GM19328 (cell line): ENCODE data around the gene FRMD4A.

Experiments used
- ATAC-seq: cut with Tn5 transposase; IDR thresholded peaks from one replicate; pipeline ENCODE4 v1.9.1; 2021; ENCODE audit warnings: mild to moderate bottlenecking, moderate library complexity; ENCODE audit not compliant: unreplicated experiment

FRMD4A gene

DNA sequence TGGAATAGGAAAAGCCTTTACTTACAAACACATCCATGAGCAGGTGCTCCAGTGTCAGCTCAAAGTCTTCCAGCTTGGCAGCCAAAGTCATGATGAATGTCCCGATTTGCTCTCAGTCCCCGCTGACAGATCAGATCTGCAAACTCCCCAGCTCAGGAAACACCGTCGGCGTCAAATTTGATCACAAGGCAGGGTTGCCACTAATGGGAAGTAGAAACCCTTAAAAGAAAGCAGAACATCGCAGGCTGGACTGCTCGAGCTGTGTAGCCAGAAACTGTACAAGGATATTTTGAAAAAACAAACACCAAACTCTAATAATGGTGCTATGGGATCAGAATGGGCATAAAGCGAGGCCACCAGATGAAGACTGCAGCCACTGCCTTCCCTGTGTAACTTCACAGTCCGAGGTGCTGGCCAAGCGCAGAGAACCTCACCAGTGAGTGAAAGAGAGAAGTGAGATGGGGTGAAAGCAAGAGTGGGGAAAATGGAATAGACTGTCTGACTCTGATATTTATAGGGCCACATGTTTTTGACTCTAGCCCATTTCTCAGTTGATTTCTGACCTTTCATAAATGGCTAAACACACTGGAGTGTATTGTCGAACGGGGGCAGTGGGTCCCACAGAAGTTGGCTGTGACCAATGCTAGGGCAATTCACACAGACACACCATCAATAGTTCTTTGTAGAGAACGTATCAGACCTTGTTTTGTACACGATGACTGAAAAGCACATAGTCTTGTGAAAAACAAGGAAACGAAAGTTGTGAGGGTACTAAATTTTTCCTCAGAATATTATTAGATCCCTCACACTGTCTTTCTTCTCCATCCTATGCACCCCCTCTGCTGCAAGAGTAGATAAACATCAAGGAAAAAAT is 306.2 kb downstream of the FRMD4A start:
- no peak for ATAC-seq

- no peak for ATAC-seq
Measured at GRCh38 chr10:14023673-14024328, 306.9 kb downstream of the FRMD4A start.

DNA sequence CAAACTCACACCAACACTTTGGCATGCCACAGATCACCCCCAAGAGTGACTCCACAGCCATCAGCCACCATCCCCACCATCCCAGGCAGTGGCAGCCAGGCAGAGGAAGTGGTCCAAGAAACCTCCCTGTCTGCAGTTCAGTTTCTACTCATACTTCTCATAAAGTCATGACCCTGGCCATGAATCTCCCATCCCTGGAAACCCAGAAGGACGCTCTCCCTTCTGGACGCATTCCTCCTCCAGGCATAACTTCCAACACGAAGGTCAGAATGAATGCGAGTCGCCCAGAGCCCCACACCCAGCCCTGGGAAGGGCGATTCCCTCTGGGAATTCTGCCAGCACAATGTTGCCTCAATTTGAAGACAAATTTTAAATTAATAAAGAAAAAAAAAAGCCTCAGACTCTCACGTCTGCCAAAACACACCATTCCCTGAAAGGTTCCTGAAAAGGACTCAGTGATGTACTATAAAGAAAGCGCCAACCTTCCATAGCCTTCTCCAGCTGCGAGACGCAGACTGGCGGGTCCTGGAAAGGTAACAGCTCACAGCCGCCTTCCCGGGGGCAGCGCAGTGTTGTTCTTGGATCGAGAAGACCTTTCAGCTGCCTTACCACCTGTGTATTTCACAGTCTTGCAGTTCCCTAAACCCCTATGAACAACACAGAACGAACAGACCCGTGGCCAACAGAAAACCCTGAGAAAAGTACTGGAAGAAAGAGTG is 307.6 kb downstream of the FRMD4A start:
- no peak for ATAC-seq

DNA sequence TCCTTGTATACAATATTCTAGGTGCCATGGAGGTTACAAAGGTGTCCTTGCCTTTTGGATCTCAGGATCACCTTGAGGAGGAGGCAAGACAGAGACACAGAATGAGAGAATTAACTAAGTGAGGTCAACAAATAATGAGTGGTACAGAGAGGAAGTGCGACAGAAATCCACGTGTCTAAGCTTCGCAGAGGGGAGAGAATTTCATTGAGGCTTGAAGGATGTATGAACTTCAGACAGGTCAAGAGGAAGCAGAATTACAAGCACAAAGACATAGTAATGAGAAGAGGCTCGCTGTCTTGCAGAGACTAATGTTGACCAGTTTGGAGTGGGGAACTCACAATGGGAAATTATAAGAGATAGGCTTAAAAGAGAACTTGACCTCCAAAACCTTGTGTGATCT is 308.7 kb downstream of the FRMD4A start:
- ATAC-seq = no peak

- no peak for ATAC-seq
Measured at GRCh38 chr10:14020037-14020664, 310.6 kb downstream of the FRMD4A start.

DNA sequence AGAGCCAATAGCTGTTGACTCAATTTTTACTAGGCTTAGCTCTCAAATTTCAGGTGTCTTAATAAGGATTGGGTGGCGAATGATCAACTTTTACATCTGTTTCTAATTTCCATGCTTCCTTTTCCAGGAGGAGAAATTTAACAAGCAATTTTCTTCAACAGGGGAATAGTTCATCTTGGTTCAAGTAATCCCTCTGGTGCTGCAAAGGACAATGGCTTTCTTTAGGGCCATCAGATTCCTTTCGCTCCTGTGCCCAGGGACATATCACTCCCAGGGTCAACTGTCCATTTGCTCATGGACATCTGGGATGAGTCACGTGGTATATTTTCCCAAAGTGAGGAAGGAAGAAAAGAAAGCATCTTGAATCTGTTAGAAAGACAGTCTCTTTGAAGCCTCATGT is 313.3 kb downstream of the FRMD4A start:
- ATAC-seq = no peak

GRCh38 chr10:14016931-14017333 is 313.8 kb downstream of the FRMD4A start:
- ATAC-seq = no peak

- ATAC-seq = no peak
Measured at GRCh38 chr10:14016011-14016536, 314.6 kb downstream of the FRMD4A start.

- ATAC-seq = no peak
Measured at GRCh38 chr10:14014423-14014822, 316.3 kb downstream of the FRMD4A start.

DNA sequence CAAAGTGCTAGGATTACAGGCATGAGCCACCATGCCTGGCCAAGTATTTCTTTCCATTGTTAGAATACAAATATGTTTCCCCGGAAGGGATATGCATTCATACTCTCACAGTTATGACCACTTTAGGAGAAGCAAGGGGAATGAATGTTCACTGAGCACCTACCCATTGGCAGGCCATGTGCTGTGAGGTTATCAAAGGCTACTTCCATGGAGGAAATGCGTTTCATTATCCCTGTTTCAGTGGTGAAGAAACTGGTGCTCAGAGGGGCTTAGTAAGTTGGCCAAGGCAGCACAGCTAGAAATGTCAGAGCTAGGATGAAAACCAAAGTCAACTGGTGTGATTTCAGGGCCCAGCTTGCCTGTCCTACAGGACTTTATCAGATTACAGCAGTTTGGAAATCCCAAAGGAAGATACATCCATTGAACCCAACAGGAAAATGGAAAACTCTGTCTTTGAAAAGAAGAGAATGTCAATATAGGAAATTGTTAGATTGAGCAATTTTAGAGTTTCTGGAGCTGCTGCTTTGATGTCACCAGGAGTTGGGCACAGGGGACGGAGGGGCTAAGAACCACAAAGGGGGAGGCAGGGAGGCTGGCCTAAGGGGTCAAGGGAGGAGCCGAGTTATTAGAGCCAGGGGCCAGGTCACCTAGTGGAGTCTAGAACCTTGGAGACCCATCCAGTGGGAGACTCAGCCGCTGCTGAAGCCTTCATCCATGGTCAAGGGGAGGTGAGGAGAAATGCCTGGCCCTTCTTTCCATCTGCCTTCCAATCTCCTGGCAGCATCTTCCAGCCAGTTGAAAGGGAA is 319.8 kb downstream of the FRMD4A start:
- no peak for ATAC-seq

DNA sequence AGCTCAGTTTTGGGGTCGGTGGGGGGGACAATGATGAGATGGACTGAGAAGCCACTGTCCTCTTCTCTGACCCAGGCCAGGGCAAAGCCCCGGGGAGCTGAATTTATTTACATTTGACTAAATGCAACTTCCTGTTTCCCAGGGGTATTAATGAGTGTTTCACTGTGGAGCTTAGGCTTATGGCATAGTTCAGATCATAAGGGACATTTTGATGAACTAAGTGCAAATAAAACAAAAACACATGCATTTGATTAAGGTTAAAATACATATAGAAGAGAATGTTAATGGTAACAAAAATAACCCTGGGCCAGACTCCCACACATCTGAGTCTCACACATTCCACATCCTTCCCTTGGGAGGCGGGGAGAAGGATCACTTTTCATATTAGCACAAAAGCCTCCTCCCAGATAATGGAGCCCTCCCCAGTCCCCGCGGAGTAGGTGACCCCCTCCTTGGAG is 320.6 kb downstream of the FRMD4A start:
- ATAC-seq = no peak

DNA sequence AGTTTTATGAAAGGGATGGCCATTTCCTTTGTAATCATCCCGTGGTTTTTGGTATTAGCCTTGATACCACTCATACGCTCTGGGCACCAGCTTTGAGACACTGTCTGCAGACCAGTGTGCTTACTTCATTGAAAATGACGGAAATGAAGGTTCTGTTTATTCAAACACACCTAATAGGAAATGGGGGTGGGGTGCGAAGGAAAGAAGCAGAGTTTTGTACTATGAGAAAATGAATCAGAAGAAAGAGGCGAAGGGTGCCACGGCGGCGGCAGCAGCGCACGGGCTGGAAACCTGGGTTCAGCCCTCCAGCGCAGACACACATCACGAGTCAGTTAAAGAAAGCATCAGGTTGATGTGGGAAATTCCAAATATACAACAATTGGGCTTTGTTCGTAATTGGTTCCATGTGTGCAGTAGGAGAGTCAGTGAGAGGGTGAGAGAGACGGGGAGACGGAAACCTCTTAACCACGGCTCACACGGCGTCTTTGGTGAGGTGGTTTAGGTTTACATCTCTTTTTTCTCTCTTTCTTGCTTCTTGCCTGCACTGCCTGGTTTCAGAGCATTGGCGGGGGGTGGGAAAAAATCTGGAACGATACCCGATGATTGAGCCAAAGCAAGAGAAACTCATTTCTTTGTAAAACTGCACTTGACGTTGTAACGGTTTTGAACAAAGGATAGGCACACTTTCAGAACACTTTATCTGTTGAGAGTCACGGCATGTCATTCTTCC is 321.2 kb downstream of the FRMD4A start:
- ATAC-seq = peak; percentile 55

DNA sequence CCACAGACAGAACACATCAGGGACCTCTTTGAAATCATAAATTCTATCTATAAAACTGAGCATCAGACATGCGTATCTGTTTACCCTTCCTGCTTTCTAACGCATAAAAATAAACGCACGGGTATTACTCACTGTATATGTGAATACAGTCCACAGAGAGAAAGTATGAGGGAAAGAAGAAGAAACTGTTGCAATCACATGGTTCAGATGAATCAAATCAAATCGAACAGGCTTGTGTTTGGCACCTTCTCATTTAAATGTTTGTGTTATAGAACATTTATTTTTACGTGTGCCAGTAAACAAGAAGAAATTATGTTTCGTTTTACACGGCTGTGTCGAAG is 322.0 kb downstream of the FRMD4A start:
- ATAC-seq = no peak

DNA sequence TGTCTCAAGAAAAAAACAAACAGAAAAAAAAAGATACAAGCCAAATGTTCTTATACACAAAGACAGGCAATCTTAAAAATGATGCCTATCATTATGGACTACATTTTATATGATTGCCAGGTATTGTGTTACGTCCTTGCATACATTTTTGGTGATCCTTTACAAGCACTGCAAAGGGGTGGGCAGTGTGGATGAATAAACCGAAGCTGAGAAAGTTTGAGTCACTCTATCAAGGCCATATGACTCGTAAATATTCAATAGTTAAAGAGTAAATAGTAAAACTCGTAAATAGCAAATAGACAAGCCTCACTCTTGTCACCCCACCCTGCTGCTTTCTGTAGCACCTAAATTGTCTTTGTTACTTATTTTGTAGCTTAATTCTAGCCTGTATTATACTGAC is 326.2 kb downstream of the FRMD4A start:
- ATAC-seq = no peak

DNA sequence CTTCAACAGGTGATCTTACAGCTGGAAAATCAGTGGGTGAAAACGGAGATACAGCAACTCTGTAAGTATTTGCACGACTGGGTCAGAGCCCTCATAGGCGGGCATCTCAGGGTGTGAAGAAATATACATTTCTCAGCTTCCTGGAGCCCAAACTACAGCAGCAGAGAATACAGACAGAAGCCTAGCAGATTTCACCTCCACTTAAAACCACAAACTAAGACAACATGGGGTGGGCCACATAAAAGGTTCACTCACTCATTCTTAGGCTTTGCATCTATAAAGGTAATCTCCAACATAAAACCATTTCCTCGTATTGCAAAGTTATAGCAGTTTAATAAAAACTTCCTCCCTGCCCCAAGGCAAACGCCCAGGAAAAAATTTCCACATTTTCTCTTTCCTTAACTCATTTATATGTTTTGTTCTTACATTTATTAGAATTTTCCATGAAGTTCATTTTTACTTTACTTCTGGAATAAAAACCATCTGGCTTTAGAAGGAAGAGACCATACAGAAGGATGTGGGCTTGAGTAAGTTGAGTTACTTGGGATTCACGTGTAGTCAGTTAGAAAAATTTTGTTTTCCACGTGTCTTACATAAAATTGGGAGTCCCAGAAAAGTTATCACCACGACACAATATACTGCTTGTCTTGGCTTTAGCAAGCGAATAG is 327.1 kb downstream of the FRMD4A start:
- ATAC-seq = no peak

DNA sequence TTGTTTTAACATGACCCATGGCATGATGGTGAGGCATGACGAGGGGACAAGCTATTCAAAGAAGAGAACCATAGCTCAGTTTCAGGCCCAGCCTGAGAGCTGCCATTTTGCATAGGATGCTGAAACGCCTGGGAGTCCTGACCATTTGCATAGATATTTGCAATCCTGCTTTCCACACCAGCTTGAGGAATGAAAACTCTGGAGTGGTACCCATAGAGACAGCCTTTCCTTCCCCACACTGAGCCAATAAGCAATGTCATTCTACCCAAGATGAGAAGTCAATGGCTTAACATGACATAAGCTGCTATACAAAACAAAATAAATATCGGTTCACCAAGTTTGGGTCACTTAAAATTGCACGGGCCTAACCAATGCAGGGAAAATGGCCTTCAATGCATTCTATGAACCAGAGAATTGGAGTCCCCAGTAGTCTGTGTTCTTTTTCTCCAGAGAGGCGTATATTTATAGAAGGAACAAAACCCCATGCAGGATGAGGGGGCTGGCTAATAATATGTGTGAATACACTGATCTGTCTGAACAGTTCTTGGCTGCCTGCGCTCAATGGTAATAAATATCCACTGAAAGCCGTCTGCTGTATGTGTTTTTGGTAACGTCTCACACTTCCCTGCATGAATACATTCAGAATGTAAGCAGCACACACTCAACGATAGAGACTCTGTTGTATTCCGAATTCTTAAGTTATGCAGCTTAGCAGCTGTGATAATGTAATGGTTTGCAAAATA is 329.3 kb downstream of the FRMD4A start:
- no peak for ATAC-seq

- ATAC-seq = no peak
Measured at GRCh38 chr10:13998163-13998835, 332.4 kb downstream of the FRMD4A start.

- no peak for ATAC-seq
Measured at GRCh38 chr10:13997650-13998049, 333.1 kb downstream of the FRMD4A start.
